Measurements from ENCODE around the gene ONECUT3.

ONECUT3 gene

GRCh38 chr19:1717970-1718264, 35.4 kb upstream of the ONECUT3 start:
- 100% methylated on average over 1 of the region's 2 CpGs for WGBS (ENCODE audit: extremely low coverage, insufficient coverage, insufficient read length)
- no peaks in the 10 kb centered on the region for H3K79me1 ChIP-seq (ENCODE audit: low read length)

DNA sequence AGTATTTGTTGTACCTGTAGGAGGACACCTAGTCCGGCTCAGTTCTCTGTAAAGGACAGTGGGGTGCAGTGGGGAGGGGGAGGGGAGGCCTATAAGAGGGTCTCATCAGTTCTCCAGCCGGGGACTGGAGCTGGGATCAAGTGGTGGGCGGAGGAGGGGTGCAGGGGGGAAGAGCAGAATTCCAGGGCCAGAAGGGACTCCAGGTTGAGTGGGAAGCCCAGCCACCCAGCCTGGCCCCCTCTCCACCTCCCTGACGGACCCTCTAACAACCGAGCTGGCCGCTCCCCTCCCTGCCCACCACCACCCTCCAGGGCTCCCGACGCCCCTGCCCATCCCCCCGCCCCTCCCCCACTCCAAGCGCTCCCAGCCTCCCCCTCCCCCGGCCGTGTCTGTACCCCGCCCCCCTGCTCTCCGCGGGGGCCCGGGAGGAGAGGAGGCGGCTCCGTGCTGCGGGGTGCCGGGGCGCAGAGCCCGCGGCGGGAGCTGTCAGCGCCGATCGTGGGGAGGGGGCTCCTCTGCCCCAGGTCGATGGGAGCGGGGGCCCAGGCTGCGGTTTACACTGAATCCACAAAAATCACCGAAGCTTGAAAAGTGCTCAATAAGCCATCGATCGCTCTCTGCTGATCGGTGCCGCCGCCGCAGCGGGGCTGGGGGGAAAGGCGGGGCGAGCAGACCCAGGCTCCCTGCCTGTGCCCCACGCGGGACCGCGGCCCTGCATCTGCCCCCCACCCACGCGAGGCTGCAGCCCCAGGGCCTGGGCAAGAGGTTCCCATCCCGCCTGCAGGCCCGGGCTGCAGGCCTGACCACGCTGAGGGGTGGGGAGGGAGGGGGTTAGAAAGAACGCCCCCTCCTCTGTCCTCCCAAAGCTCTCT, 34.6 kb upstream of the ONECUT3 start:
- Histone ChIP-seq H4K12ac (ENCODE audit: low read depth, low read length) (no peak overlapping the region), H3K4ac (ENCODE audit: low read depth, low read length) (no peak overlapping the region), H3K14ac (ENCODE audit: low read length) (no peak overlapping the region), H3K27me3 (ENCODE audit: insufficient read depth, low read length) (peaks cover 16% of the 10 kb centered on the region), H4K8ac (ENCODE audit: low read depth, low read length) (no peak overlapping the region), H3K79me2 (ENCODE audit: control insufficient read depth, insufficient read depth, low read length, poor library complexity) (no peaks in the 10 kb centered on the region), H2BK120ac (ENCODE audit: insufficient read depth, low read length, poor library complexity) (no peak overlapping the region), H3K9me3 (ENCODE audit: insufficient read depth, low read depth, low read length) (peaks cover 3% of the 10 kb centered on the region), H3K18ac (ENCODE audit: low read length) (no peak overlapping the region), H2BK12ac (ENCODE audit: low read length) (no peak overlapping the region), H3K4me2 (ENCODE audit: low read length) (no peak overlapping the region), H3K27ac (ENCODE audit: low read depth, low read length) (no peak overlapping the region), H3K79me1 (ENCODE audit: low read length) (no peaks in the 10 kb centered on the region), H3K23ac (ENCODE audit: low read length) (no peak overlapping the region), H2AFZ (ENCODE audit: insufficient read depth, low read length, poor library complexity) (no peak overlapping the region), H3K9ac (ENCODE audit: low read length) (no peak overlapping the region), H3K4me1 (ENCODE audit: control insufficient read depth in 1 of 2, insufficient read depth in 2 of 2, low read length in 2 of 2) (no peaks in the 10 kb centered on the region), H2BK5ac (ENCODE audit: low read depth, low read length, poor library complexity) (no peak overlapping the region), H2AK5ac (ENCODE audit: low read length) (no peak overlapping the region), H4K91ac (ENCODE audit: low read depth, low read length) (no peak overlapping the region), H3K36me3 (ENCODE audit: control insufficient read depth in 1 of 2, insufficient read depth in 2 of 2, low read length in 2 of 2) (no peaks in the 10 kb centered on the region), H3K4me3 (ENCODE audit: low read depth, low read length) (no peak overlapping the region)
- no CpG with 5 or more reads among the region's 50 CpGs for WGBS (ENCODE audit: extremely low coverage, insufficient coverage, insufficient read length)
- DNase-seq = no peak

More at GRCh38 chr19:1717970-1718264, 35.4 kb upstream of the ONECUT3 start:
- DNase-seq = no peak
- Histone ChIP-seq H3K9ac (ENCODE audit: low read length) (no peak overlapping the region), H3K27me3 (ENCODE audit: insufficient read depth, low read length) (peaks cover 16% of the 10 kb centered on the region), H3K18ac (ENCODE audit: low read length) (no peak overlapping the region), H3K27ac (ENCODE audit: low read depth, low read length) (no peak overlapping the region), H3K4me1 (ENCODE audit: control insufficient read depth in 1 of 2, insufficient read depth in 2 of 2, low read length in 2 of 2) (no peaks in the 10 kb centered on the region), H3K79me2 (ENCODE audit: control insufficient read depth, insufficient read depth, low read length, poor library complexity) (no peaks in the 10 kb centered on the region), H2BK120ac (ENCODE audit: insufficient read depth, low read length, poor library complexity) (no peak overlapping the region), H2BK12ac (ENCODE audit: low read length) (no peak overlapping the region), H4K91ac (ENCODE audit: low read depth, low read length) (no peak overlapping the region), H3K9me3 (ENCODE audit: insufficient read depth, low read depth, low read length) (peaks cover 3% of the 10 kb centered on the region), H3K23ac (ENCODE audit: low read length) (no peak overlapping the region), H3K4ac (ENCODE audit: low read depth, low read length) (no peak overlapping the region), H4K8ac (ENCODE audit: low read depth, low read length) (no peak overlapping the region), H3K36me3 (ENCODE audit: control insufficient read depth in 1 of 2, insufficient read depth in 2 of 2, low read length in 2 of 2) (no peaks in the 10 kb centered on the region), H3K14ac (ENCODE audit: low read length) (no peak overlapping the region), H3K4me3 (ENCODE audit: low read depth, low read length) (no peak overlapping the region), H4K12ac (ENCODE audit: low read depth, low read length) (no peak overlapping the region), H2AFZ (ENCODE audit: insufficient read depth, low read length, poor library complexity) (no peak overlapping the region), H2AK5ac (ENCODE audit: low read length) (no peak overlapping the region), H2BK5ac (ENCODE audit: low read depth, low read length, poor library complexity) (no peak overlapping the region), H3K4me2 (ENCODE audit: low read length) (no peak overlapping the region)

- Histone ChIP-seq H3K27me3 (ENCODE audit: insufficient read depth, low read length) (peaks cover 16% of the 10 kb centered on the region), H3K79me1 (ENCODE audit: low read length) (no peaks in the 10 kb centered on the region), H2BK120ac (ENCODE audit: insufficient read depth, low read length, poor library complexity) (no peak overlapping the region), H2AK5ac (ENCODE audit: low read length) (no peak overlapping the region), H2BK12ac (ENCODE audit: low read length) (no peak overlapping the region), H3K27ac (ENCODE audit: low read depth, low read length) (no peak overlapping the region), H4K91ac (ENCODE audit: low read depth, low read length) (no peak overlapping the region), H3K4me2 (ENCODE audit: low read length) (no peak overlapping the region), H3K4me3 (ENCODE audit: low read depth, low read length) (peak overlapping the region; percentile 34), H3K18ac (ENCODE audit: low read length) (no peak overlapping the region), H3K14ac (ENCODE audit: low read length) (no peak overlapping the region), H2BK5ac (ENCODE audit: low read depth, low read length, poor library complexity) (no peak overlapping the region), H4K12ac (ENCODE audit: low read depth, low read length) (no peak overlapping the region), H3K23ac (ENCODE audit: low read length) (no peak overlapping the region), H3K79me2 (ENCODE audit: control insufficient read depth, insufficient read depth, low read length, poor library complexity) (no peaks in the 10 kb centered on the region), H3K36me3 (ENCODE audit: control insufficient read depth in 1 of 2, insufficient read depth in 2 of 2, low read length in 2 of 2) (no peaks in the 10 kb centered on the region), H3K9me3 (ENCODE audit: insufficient read depth, low read depth, low read length) (peaks cover 3% of the 10 kb centered on the region), H3K4me1 (ENCODE audit: control insufficient read depth in 1 of 2, insufficient read depth in 2 of 2, low read length in 2 of 2) (no peaks in the 10 kb centered on the region), H4K8ac (ENCODE audit: low read depth, low read length) (no peak overlapping the region), H3K4ac (ENCODE audit: low read depth, low read length) (no peak overlapping the region), H2AFZ (ENCODE audit: insufficient read depth, low read length, poor library complexity) (no peak overlapping the region), H3K9ac (ENCODE audit: low read length) (no peak overlapping the region)
- DNase-seq = no peak
- no CpG with 5 or more reads among the region's 5 CpGs for WGBS (ENCODE audit: extremely low coverage, insufficient coverage, insufficient read length)
Observed at GRCh38 chr19:1719519-1719918, 33.8 kb upstream of the ONECUT3 start.

GRCh38 chr19:1720237-1720636, 33.1 kb upstream of the ONECUT3 start:
- Histone ChIP-seq H3K4ac (ENCODE audit: low read depth, low read length) (no peak overlapping the region), H2AK5ac (ENCODE audit: low read length) (no peak overlapping the region), H4K12ac (ENCODE audit: low read depth, low read length) (no peak overlapping the region), H3K23ac (ENCODE audit: low read length) (no peak overlapping the region), H3K18ac (ENCODE audit: low read length) (no peak overlapping the region), H3K27me3 (ENCODE audit: insufficient read depth, low read length) (peaks cover 16% of the 10 kb centered on the region), H3K79me1 (ENCODE audit: low read length) (no peaks in the 10 kb centered on the region), H2BK5ac (ENCODE audit: low read depth, low read length, poor library complexity) (no peak overlapping the region), H3K79me2 (ENCODE audit: control insufficient read depth, insufficient read depth, low read length, poor library complexity) (peaks cover under 1% of the 10 kb centered on the region), H2BK12ac (ENCODE audit: low read length) (no peak overlapping the region), H3K4me2 (ENCODE audit: low read length) (no peak overlapping the region), H2BK120ac (ENCODE audit: insufficient read depth, low read length, poor library complexity) (no peak overlapping the region), H2AFZ (ENCODE audit: insufficient read depth, low read length, poor library complexity) (no peak overlapping the region), H3K27ac (ENCODE audit: low read depth, low read length) (no peak overlapping the region), H3K14ac (ENCODE audit: low read length) (no peak overlapping the region), H4K91ac (ENCODE audit: low read depth, low read length) (no peak overlapping the region), H3K9ac (ENCODE audit: low read length) (no peak overlapping the region), H3K4me1 (ENCODE audit: control insufficient read depth in 1 of 2, insufficient read depth in 2 of 2, low read length in 2 of 2) (no peaks in the 10 kb centered on the region), H3K36me3 (ENCODE audit: control insufficient read depth in 1 of 2, insufficient read depth in 2 of 2, low read length in 2 of 2) (no peaks in the 10 kb centered on the region), H3K9me3 (ENCODE audit: insufficient read depth, low read depth, low read length) (peaks cover 3% of the 10 kb centered on the region), H3K4me3 (ENCODE audit: low read depth, low read length) (no peak overlapping the region), H4K8ac (ENCODE audit: low read depth, low read length) (no peak overlapping the region)
- DNase-seq = no peak
- no CpG with 5 or more reads among the region's 14 CpGs for WGBS (ENCODE audit: extremely low coverage, insufficient coverage, insufficient read length)

Measured in trophoblast cell (in vitro differentiated cells and primary cell).